Activated CD8-positive, alpha-beta T cell treated with anti-CD3 and anti-CD28 coated beads for 36 hours (primary cell): Measurements from ENCODE around the gene MOB3B. TPM values are rescaled to one million over a fixed set of nuclear protein-coding genes. Genes with fewer than 3 reads are reported as not detected.

Experiments used
- ATAC-seq: fragments of 200-7000 bp; cut with Tn5 transposase; one replicate; pipeline ENCODE4 v1.10.0; 2021; ENCODE audit warnings: mild to moderate bottlenecking, moderate library complexity
- CTCF ChIA-PET: fragments of 350-600 bp; sonication (Branson Sonifier 250); formaldehyde crosslinking; loops from one replicate; lab custom pipeline; 2021; ENCODE audit warnings: antibody characterized with exemption; lab: Charles Lee
- POLR2A ChIA-PET: fragments of 350-600 bp; sonication (Branson Sonifier 250); formaldehyde crosslinking; loops from one replicate; lab custom pipeline; 2021; ENCODE audit warnings: antibody characterized with exemption; lab: Charles Lee
- DNase-seq: peaks from one replicate; pipeline ENCODE4 v3.0.0-alpha.2; 2020
- H3K27ac Mint-ChIP-seq: one replicate; pipeline ENCODE4 v1.8.0; 2021; ENCODE audit warnings: mild to moderate bottlenecking, mixed read lengths
- H3K27me3 Mint-ChIP-seq: one replicate; pipeline ENCODE4 v1.8.0; 2021; ENCODE audit warnings: mixed read lengths
- H3K36me3 Mint-ChIP-seq: one replicate; pipeline ENCODE4 v1.8.0; 2021; ENCODE audit warnings: low read depth, mixed read lengths
- H3K4me1 Mint-ChIP-seq: one replicate; pipeline ENCODE4 v1.8.0; 2021; ENCODE audit warnings: low read depth, mixed read lengths
- H3K4me3 Mint-ChIP-seq: one replicate; pipeline ENCODE4 v1.8.0; 2021; ENCODE audit warnings: mild to moderate bottlenecking, moderate library complexity, mixed read lengths
- H3K9me3 Mint-ChIP-seq: one replicate; pipeline ENCODE4 v1.8.0; 2021; ENCODE audit warnings: mixed read lengths
- CTCF ChIP-seq: fragments of 200-600 bp; IDR thresholded peaks from one replicate; pipeline ENCODE4 v1.8.0; 2022; ENCODE audit warnings: antibody characterized with exemption, mild to moderate bottlenecking
- intact Hi-C: fragments of 100-400 bp; cut with micrococcal nuclease; formaldehyde crosslinking; loops from one replicate; pipeline ENCODE4 v1.10.0; 2022
- total RNA-seq, 2 experiments: library from RNA; stranded (reverse); gene quantifications; one replicate each; pipeline ENCODE4 v1.2.3, GENCODE V29; 2021

MOB3B gene
- total RNA-seq, 2 experiments from 2014 or later: 0.47 to 0.67 TPM

- no peak for TF ChIP-seq CTCF
- ATAC-seq (no peak), DNase-seq (no peak)
- Mint-ChIP-seq H3K27ac (no peak overlapping the region), H3K4me3 (no peak overlapping the region), H3K36me3 (no peaks in the 10 kb centered on the region), H3K27me3 (peaks cover 8% of the 10 kb centered on the region), H3K9me3 (no peaks in the 10 kb centered on the region), H3K4me1 (peaks cover 28% of the 10 kb centered on the region)
- ChIA-PET CTCF (interaction anchor here (0.6 to 1.5 kb wide), 3 partner anchors 10 to 162 kb away, joined by 3 to 4 read pairs (median 4); partner anchors contain the start of gene MOB3B), POLR2A (no interaction called here)
- intact Hi-C loops: no loop called here
Observed at GRCh38 chr9:27367175-27367798, 162.3 kb downstream of the MOB3B start.

GRCh38 chr9:27365707-27366376, 163.8 kb downstream of the MOB3B start:
- ChIA-PET CTCF (interaction anchor here (0.7 to 1.3 kb wide), 3 partner anchors 9 to 164 kb away, joined by 3 to 5 read pairs (median 3); partner anchors contain the start of gene MOB3B), POLR2A (no interaction called here)
- intact Hi-C loops: no loop called here
- Mint-ChIP-seq H3K36me3 (no peaks in the 10 kb centered on the region), H3K9me3 (no peaks in the 10 kb centered on the region), H3K27me3 (peaks cover 8% of the 10 kb centered on the region), H3K4me3 (no peak overlapping the region), H3K4me1 (peaks cover 28% of the 10 kb centered on the region), H3K27ac (no peak overlapping the region)
- ATAC-seq (peak; percentile 99), DNase-seq (peak; percentile 78)
- TF ChIP-seq CTCF: no peak

- H3K27me3 Mint-ChIP-seq: peaks cover 2% of the 10 kb centered on the region
- peaks cover 22% of the 10 kb centered on the region for H3K4me1 Mint-ChIP-seq
- H3K4me3 Mint-ChIP-seq: no peak overlapping the region
- ATAC-seq: no peak
- intact Hi-C loops: no loop called here
- CTCF ChIA-PET: interaction anchor here (2.3 kb wide), 1 partner anchor 167 kb away, joined by 7 read pairs; the partner anchor contains the start of gene MOB3B
- H3K36me3 Mint-ChIP-seq: no peaks in the 10 kb centered on the region
- no peaks in the 10 kb centered on the region for H3K9me3 Mint-ChIP-seq
- TF ChIP-seq CTCF: no peak
- no peak overlapping the region for H3K27ac Mint-ChIP-seq
- no peak for DNase-seq
- POLR2A ChIA-PET: no interaction called here
Observed at GRCh38 chr9:27362447-27363210, 167.0 kb downstream of the MOB3B start.

- TF ChIP-seq CTCF: no peak
- Mint-ChIP-seq H3K4me3 (no peak overlapping the region), H3K9me3 (no peaks in the 10 kb centered on the region), H3K36me3 (no peaks in the 10 kb centered on the region), H3K27me3 (peaks cover 2% of the 10 kb centered on the region), H3K27ac (no peak overlapping the region), H3K4me1 (peaks cover 14% of the 10 kb centered on the region)
- POLR2A ChIA-PET: interaction anchor here (0.6 kb wide), 1 partner anchor 27 kb away, joined by 3 read pairs; no protein-coding TSS in a partner anchor
- CTCF ChIA-PET: interaction anchor here (2.3 kb wide), 1 partner anchor 168 kb away, joined by 7 read pairs; the partner anchor contains the start of gene MOB3B
- intact Hi-C loops: no loop called here
- ATAC-seq (no peak), DNase-seq (no peak)
Observed at GRCh38 chr9:27361492-27361891, 168.1 kb downstream of the MOB3B start.
